GM18520 (cell line): ENCODE results near the gene DCTD.
A peak's percentile ranks its signal among the peaks of the same experiment; 100 is the strongest.
"Not testable (repeated sequence)": the region's sequence is repeated elsewhere in the genome, so short reads cannot be mapped to it uniquely, and the experiment has no call there.

Source experiments
- ATAC-seq: cut with Tn5 transposase; IDR thresholded peaks from one replicate; pipeline ENCODE4 v1.9.1; 2021; ENCODE audit not compliant: unreplicated experiment

Gene DCTD

GRCh38 chr4:182921608-182922007 is 4.4 kb upstream of the DCTD start:
- no peak for ATAC-seq

- no peak for ATAC-seq
These were observed 3.5 kb upstream of the DCTD start for GRCh38 chr4:182920676-182921075.

GRCh38 chr4:182918791-182919302 is 1.7 kb upstream of the DCTD start:
- peak; percentile 22 for ATAC-seq

- peak; percentile 2 for ATAC-seq
These were observed 940 bp upstream of the DCTD start for GRCh38 chr4:182918044-182918607.

GRCh38 chr4:182916483-182917181 is 554 bp downstream of the DCTD start:
- ATAC-seq, result peak; percentile 2

GRCh38 chr4:182914357-182914756 is 2.8 kb downstream of the DCTD start:
- ATAC-seq, result no peak

GRCh38 chr4:182913621-182914020 is 3.6 kb downstream of the DCTD start:
- no peak for ATAC-seq

GRCh38 chr4:182913036-182913435 is 4.2 kb downstream of the DCTD start:
- no peak for ATAC-seq

- ATAC-seq, result no peak
These were observed 9.1 kb downstream of the DCTD start for GRCh38 chr4:182908124-182908523.

GRCh38 chr4:182907396-182907795 is 9.8 kb downstream of the DCTD start:
- ATAC-seq, result no peak

- ATAC-seq, result no peak
These were observed 10.4 kb downstream of the DCTD start for GRCh38 chr4:182906786-182907185.

- ATAC-seq, result no peak
These were observed 12.1 kb downstream of the DCTD start for GRCh38 chr4:182905038-182905437.

GRCh38 chr4:182904211-182904761 is 12.9 kb downstream of the DCTD start:
- ATAC-seq, result no peak

- ATAC-seq, result no peak
These were observed 14.2 kb downstream of the DCTD start for GRCh38 chr4:182903013-182903412.

GRCh38 chr4:182901337-182901736 is 15.8 kb downstream of the DCTD start:
- no peak for ATAC-seq

GRCh38 chr4:182900021-182900420 is 17.2 kb downstream of the DCTD start:
- not testable (repeated sequence) for ATAC-seq

- no peak for ATAC-seq
These were observed 18.7 kb downstream of the DCTD start for GRCh38 chr4:182898479-182898799.

GRCh38 chr4:182897601-182898478 is 19.3 kb downstream of the DCTD start:
- no peak for ATAC-seq

- ATAC-seq, result no peak
These were observed 20.8 kb downstream of the DCTD start for GRCh38 chr4:182896421-182896820.

- no peak for ATAC-seq
These were observed 21.3 kb downstream of the DCTD start for GRCh38 chr4:182895791-182896292.

- no peak for ATAC-seq
These were observed 22.4 kb downstream of the DCTD start for GRCh38 chr4:182894681-182895275.
